Right atrium auricular region (tissue), 2 donors: ENCODE measurements around the gene CALD1. TPM values are rescaled to one million over a fixed set of nuclear protein-coding genes. Genes with fewer than 3 reads are reported as not detected.

Source experiments
- DNase-seq: peaks from one replicate; pipeline ENCODE4 v3.0.0-alpha.2; 2019; ENCODE audit warnings: low spot score
- H3K27ac ChIP-seq, 2 donors: fragments of 200-600 bp; sonication (generic); 1 replicate in 1 of 2; 2 replicates in 1 of 2; pipeline ENCODE4 v1.5.1; 2016 to 2019
- H3K27me3 ChIP-seq, 2 donors: fragments of 200-600 bp; sonication (generic); one replicate each; pipeline versions ENCODE4 v1.5.1 to v1.6.0; 2017 to 2019
- H3K36me3 ChIP-seq: fragments of 200-600 bp; sonication (generic); one replicate; pipeline ENCODE4 v1.5.1; 2016
- H3K4me1 ChIP-seq, 2 donors: fragments of 200-600 bp; sonication (generic); one replicate each; pipeline versions ENCODE4 v1.5.1 to v1.6.0; 2017 to 2019
- H3K4me3 ChIP-seq, 2 donors: fragments of 200-600 bp; sonication (generic); 1 replicate in 1 of 2; 2 replicates in 1 of 2; pipeline ENCODE4 v1.5.1; 2017 to 2019; ENCODE audit warnings: mild to moderate bottlenecking in 1 of 2, moderate library complexity in 1 of 2
- H3K9me3 ChIP-seq, 2 donors: fragments of 200-600 bp; sonication (generic); one replicate each; pipeline ENCODE4 v1.5.1; 2019
- total RNA-seq, 2 donors: library from RNA; depleted of rRNA; stranded (reverse); fragments of >200 nt; gene quantifications; one replicate each; pipeline ENCODE4 v1.1.0, GENCODE V29; 2016
- TF ChIP-seq, protein P1 (sequence below), 2 donors: fragments of 200-600 bp; sonication (generic); IDR thresholded peaks; one replicate each; pipeline ENCODE4 v1.5.1; 2019; ENCODE audit warnings: antibody characterized with exemption in 2 of 2

Gene CALD1
- total RNA-seq, 2 donors from 2014 or later = 119 to 157 TPM

- Histone ChIP-seq H3K9me3 (no peaks in the 10 kb centered on the region), H3K27ac (peak overlapping the region in 1 of 2 donors; percentile 17), H3K36me3 (peaks cover 24% of the 10 kb centered on the region), H3K27me3 (no peaks in the 10 kb centered on the region), H3K4me1 (peaks cover 0 to 44% of the 10 kb centered on the region in 2 donors), H3K4me3 (no peak overlapping the region)
- TF ChIP-seq, protein P1, sequence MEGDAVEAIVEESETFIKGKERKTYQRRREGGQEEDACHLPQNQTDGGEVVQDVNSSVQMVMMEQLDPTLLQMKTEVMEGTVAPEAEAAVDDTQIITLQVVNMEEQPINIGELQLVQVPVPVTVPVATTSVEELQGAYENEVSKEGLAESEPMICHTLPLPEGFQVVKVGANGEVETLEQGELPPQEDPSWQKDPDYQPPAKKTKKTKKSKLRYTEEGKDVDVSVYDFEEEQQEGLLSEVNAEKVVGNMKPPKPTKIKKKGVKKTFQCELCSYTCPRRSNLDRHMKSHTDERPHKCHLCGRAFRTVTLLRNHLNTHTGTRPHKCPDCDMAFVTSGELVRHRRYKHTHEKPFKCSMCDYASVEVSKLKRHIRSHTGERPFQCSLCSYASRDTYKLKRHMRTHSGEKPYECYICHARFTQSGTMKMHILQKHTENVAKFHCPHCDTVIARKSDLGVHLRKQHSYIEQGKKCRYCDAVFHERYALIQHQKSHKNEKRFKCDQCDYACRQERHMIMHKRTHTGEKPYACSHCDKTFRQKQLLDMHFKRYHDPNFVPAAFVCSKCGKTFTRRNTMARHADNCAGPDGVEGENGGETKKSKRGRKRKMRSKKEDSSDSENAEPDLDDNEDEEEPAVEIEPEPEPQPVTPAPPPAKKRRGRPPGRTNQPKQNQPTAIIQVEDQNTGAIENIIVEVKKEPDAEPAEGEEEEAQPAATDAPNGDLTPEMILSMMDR (IDR thresholded peaks at IDR 0.05) = no peak
- no peak for DNase-seq
These were observed 24.9 kb downstream of the CALD1 start for GRCh38 chr7:134804351-134804750.

GRCh38 chr7:134804854-134805253, 25.4 kb downstream of the CALD1 start:
- Histone ChIP-seq H3K4me1 (peaks cover 0 to 48% of the 10 kb centered on the region in 2 donors), H3K9me3 (no peaks in the 10 kb centered on the region), H3K27ac (peak overlapping the region in 1 of 2 donors; percentile 17), H3K4me3 (no peak overlapping the region), H3K27me3 (no peaks in the 10 kb centered on the region), H3K36me3 (peaks cover 24% of the 10 kb centered on the region)
- DNase-seq = no peak
- TF ChIP-seq, protein P1 (IDR thresholded peaks at IDR 0.05) = no peak

DNA sequence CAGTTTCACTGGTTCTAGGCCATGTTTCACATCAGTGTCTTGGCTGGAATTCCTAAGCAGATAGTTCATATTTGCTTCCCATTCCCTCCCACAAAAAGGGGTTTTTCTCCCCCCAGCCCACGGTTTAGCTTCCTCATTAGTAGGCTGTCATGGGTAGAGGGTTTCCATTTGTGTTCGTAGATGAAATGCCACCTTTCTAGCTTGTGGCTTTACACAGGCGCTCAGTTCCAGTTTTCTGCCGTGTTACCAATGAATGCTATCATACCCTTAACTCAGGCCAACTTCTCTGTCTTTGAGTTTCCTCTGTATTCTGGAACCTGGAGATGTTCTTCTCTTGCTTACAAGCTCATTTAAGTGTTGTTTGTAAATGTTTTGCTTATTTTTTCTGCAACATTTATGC, 26.8 kb downstream of the CALD1 start:
- Histone ChIP-seq H3K36me3 (peaks cover 31% of the 10 kb centered on the region), H3K4me3 (no peak overlapping the region), H3K27ac (peak overlapping the region in 1 of 2 donors; percentile 1), H3K27me3 (no peaks in the 10 kb centered on the region), H3K9me3 (no peaks in the 10 kb centered on the region), H3K4me1 (peaks cover 0 to 61% of the 10 kb centered on the region in 2 donors)
- TF ChIP-seq, protein P1 (IDR thresholded peaks at IDR 0.05) = no peak
- DNase-seq = no peak

GRCh38 chr7:134809616-134810015, 30.2 kb downstream of the CALD1 start:
- H3K4me1 ChIP-seq = peaks cover 0 to 87% of the 10 kb centered on the region in 2 donors
- no peak overlapping the region for H3K4me3 ChIP-seq
- no peaks in the 10 kb centered on the region for H3K9me3 ChIP-seq
- TF ChIP-seq, protein P1 (IDR thresholded peaks at IDR 0.05) = no peak
- H3K36me3 ChIP-seq = peaks cover 27% of the 10 kb centered on the region
- no peak overlapping the region for H3K27ac ChIP-seq
- no peak for DNase-seq
- H3K27me3 ChIP-seq = no peaks in the 10 kb centered on the region

- TF ChIP-seq, protein P1 (IDR thresholded peaks at IDR 0.05) = no peak
- H3K36me3 ChIP-seq = peaks cover 37% of the 10 kb centered on the region
- H3K4me1 ChIP-seq = peaks cover 0 to 91% of the 10 kb centered on the region in 2 donors
- no peaks in the 10 kb centered on the region for H3K27me3 ChIP-seq
- DNase-seq = no peak
- no peaks in the 10 kb centered on the region for H3K9me3 ChIP-seq
- H3K27ac ChIP-seq = peak overlapping the region; percentile 32 to 51
- H3K4me3 ChIP-seq = no peak overlapping the region
These were observed 32.3 kb downstream of the CALD1 start for GRCh38 chr7:134811765-134812164.
